Measurements from ENCODE around the gene RASGRF2.
"Not testable (repeated sequence)": the region's sequence is repeated elsewhere in the genome, so short reads cannot be mapped to it uniquely, and the experiment has no call there.

DNA sequence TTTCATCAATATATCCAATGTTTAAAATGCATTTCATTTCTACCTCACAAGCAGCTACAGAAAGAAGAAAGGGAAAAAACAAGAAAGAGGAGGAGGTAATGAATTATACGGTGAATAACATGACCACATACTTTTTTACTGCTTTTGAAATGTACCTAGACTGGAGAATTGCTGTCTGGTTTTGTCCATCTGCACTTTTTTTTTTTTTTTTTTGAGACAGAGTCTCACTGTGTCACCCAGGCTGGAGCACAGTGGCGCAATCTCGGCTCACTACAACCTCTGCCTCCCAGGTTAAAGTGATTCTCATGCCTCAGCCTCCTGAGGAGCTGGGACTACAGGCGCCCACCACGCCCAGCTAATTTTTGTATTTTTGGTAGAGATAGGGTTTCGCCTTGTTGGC lies 58.4 kb downstream of the RASGRF2 start:
- not testable (repeated sequence) for TF ChIP-seq EZH2 (IDR thresholded peaks at IDR 0.05; ENCODE audit: low read length, unreplicated experiment); CTCF (conservative IDR thresholded peaks at IDR 0.05; ENCODE audit: low read depth, low read length)

All from PC-3 (cell line).